Measurements from ENCODE around the gene FHIP1B. TPM values are rescaled to one million over a fixed set of nuclear protein-coding genes. Genes with fewer than 3 reads are reported as not detected.

The FHIP1B gene
- polyA plus RNA-seq, 1 experiment, result 18.9 TPM

- ChIA-PET CTCF (no interaction called here), POLR2A (no interaction called here)
- DNase-seq (ENCODE audit: low read depth, low spot score), result no peak
- Histone ChIP-seq H3K27me3 (ENCODE audit: control insufficient read depth, insufficient read depth, low read length) (peaks cover 2% of the 10 kb centered on the region), H3K27ac (ENCODE audit: low read depth, low read length) (no peak overlapping the region), H3K9me3 (ENCODE audit: control insufficient read depth, insufficient read depth, low read length) (peaks cover 13% of the 10 kb centered on the region; the same call in 1 of the 2 replicates), H3K4me3 (ENCODE audit: low read depth, low read length) (no peak overlapping the region)
- TF ChIP-seq CTCF (IDR thresholded peaks at IDR 0.05; ENCODE audit: low read depth, low read length), result no peak
Observed at GRCh38 chr11:6270584-6271246, 36.3 kb upstream of the FHIP1B start.

GRCh38 chr11:6269994-6270393 is 35.6 kb upstream of the FHIP1B start:
- peaks cover 4% of the 10 kb centered on the region for H3K27me3 ChIP-seq (ENCODE audit: control insufficient read depth, insufficient read depth, low read length)
- no peak for DNase-seq (ENCODE audit: low read depth, low spot score)
- peaks cover 13% of the 10 kb centered on the region; the same call in 1 of the 2 replicates for H3K9me3 ChIP-seq (ENCODE audit: control insufficient read depth, insufficient read depth, low read length)
- CTCF ChIA-PET, result interaction anchor here (1.0 kb wide), 1 partner anchor 83 kb away, joined by 3 read pairs; no protein-coding TSS in a partner anchor
- TF ChIP-seq CTCF (IDR thresholded peaks at IDR 0.05; ENCODE audit: low read depth, low read length), result no peak
- no peak overlapping the region for H3K4me3 ChIP-seq (ENCODE audit: low read depth, low read length)
- H3K27ac ChIP-seq (ENCODE audit: low read depth, low read length), result no peak overlapping the region
- POLR2A ChIA-PET, result no interaction called here

GRCh38 chr11:6268820-6269219 is 34.4 kb upstream of the FHIP1B start:
- no peak for DNase-seq (ENCODE audit: low read depth, low spot score)
- ChIA-PET POLR2A (no interaction called here), CTCF (interaction anchor here (1.7 kb wide), 1 partner anchor 17 kb away, joined by 9 read pairs; no protein-coding TSS in a partner anchor)
- peaks cover 5% of the 10 kb centered on the region for H3K27me3 ChIP-seq (ENCODE audit: control insufficient read depth, insufficient read depth, low read length)
- TF ChIP-seq CTCF (IDR thresholded peaks at IDR 0.05; ENCODE audit: low read depth, low read length), result no peak
- H3K27ac ChIP-seq (ENCODE audit: low read depth, low read length), result no peak overlapping the region
- no peak overlapping the region for H3K4me3 ChIP-seq (ENCODE audit: low read depth, low read length)
- peaks cover 13% of the 10 kb centered on the region; the same call in 1 of the 2 replicates for H3K9me3 ChIP-seq (ENCODE audit: control insufficient read depth, insufficient read depth, low read length)

GRCh38 chr11:6263662-6264061 is 29.2 kb upstream of the FHIP1B start:
- Histone ChIP-seq H3K4me3 (ENCODE audit: low read depth, low read length) (no peak overlapping the region), H3K27me3 (ENCODE audit: control insufficient read depth, insufficient read depth, low read length) (peaks cover 34% of the 10 kb centered on the region), H3K9me3 (ENCODE audit: control insufficient read depth, insufficient read depth, low read length) (no peaks in the 10 kb centered on the region; the same call in 1 of the 2 replicates), H3K27ac (ENCODE audit: low read depth, low read length) (no peak overlapping the region)
- no peak for DNase-seq (ENCODE audit: low read depth, low spot score)
- CTCF ChIA-PET, result interaction anchor here (0.8 to 1.2 kb wide), 2 partner anchors 13 to 100 kb away, joined by 4 read pairs; no protein-coding TSS in a partner anchor
- TF ChIP-seq CTCF (IDR thresholded peaks at IDR 0.05; ENCODE audit: low read depth, low read length), result no peak
- POLR2A ChIA-PET, result no interaction called here

- POLR2A ChIA-PET, result no interaction called here
- H3K9me3 ChIP-seq (ENCODE audit: control insufficient read depth, insufficient read depth, low read length), result no peaks in the 10 kb centered on the region; the same call in 1 of the 2 replicates
- no peak for DNase-seq (ENCODE audit: low read depth, low spot score)
- CTCF ChIA-PET, result interaction anchor here (0.5 to 2.6 kb wide), 5 partner anchors 10 to 550 kb away, joined by 3 to 24 read pairs (median 7); no protein-coding TSS in a partner anchor
- TF ChIP-seq CTCF (IDR thresholded peaks at IDR 0.05; ENCODE audit: low read depth, low read length), result no peak
- no peak overlapping the region for H3K27ac ChIP-seq (ENCODE audit: low read depth, low read length)
- peaks cover 46% of the 10 kb centered on the region for H3K27me3 ChIP-seq (ENCODE audit: control insufficient read depth, insufficient read depth, low read length)
- no peak overlapping the region for H3K4me3 ChIP-seq (ENCODE audit: low read depth, low read length)
Observed at GRCh38 chr11:6260207-6260726, 25.8 kb upstream of the FHIP1B start.
